ENCODE measurements around the gene ACTR5.

DNA sequence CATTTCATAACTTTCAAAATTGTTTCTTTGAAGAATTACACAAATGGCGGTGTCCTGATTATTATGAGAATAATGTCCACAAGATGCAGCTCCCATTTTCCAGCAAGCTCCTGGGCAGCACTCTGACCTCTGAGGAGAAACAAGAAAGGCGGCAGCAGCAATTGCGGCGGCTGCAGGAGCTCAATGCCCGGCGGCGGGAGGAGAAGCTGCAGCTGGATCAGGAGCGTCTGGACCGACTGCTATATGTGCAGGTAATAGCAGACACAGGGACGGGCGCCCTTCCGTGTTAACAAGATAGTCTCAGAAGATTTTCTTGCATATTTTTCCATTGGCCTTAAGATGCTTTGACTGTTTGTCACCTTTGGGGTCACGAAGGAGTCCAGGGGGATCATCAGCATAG, 6.7 kb downstream of the ACTR5 start:
- TF ChIP-seq, protein P1, sequence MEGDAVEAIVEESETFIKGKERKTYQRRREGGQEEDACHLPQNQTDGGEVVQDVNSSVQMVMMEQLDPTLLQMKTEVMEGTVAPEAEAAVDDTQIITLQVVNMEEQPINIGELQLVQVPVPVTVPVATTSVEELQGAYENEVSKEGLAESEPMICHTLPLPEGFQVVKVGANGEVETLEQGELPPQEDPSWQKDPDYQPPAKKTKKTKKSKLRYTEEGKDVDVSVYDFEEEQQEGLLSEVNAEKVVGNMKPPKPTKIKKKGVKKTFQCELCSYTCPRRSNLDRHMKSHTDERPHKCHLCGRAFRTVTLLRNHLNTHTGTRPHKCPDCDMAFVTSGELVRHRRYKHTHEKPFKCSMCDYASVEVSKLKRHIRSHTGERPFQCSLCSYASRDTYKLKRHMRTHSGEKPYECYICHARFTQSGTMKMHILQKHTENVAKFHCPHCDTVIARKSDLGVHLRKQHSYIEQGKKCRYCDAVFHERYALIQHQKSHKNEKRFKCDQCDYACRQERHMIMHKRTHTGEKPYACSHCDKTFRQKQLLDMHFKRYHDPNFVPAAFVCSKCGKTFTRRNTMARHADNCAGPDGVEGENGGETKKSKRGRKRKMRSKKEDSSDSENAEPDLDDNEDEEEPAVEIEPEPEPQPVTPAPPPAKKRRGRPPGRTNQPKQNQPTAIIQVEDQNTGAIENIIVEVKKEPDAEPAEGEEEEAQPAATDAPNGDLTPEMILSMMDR (IDR thresholded peaks at IDR 0.05 in 2 of 3, conservative IDR thresholded peaks at IDR 0.05 in 1 of 3; ENCODE audit: borderline replicate concordance in 1 of 3, insufficient read depth in 1 of 3, low read depth in 2 of 3, low read length in 2 of 3): no peak
- TF ChIP-seq POLR2A (IDR thresholded peaks at IDR 0.05; ENCODE audit: borderline replicate concordance, extremely low read depth, insufficient read depth, insufficient read length): no peak
- no peak for TF ChIP-seq CBX3 (IDR thresholded peaks at IDR 0.05; ENCODE audit: low read depth)
- no peak for TF ChIP-seq SP1 (IDR thresholded peaks at IDR 0.05; ENCODE audit: low read depth)
- TF ChIP-seq EGR1 (IDR thresholded peaks at IDR 0.05; ENCODE audit: low read depth): no peak
- TF ChIP-seq EZH2phosphoT487 (IDR thresholded peaks at IDR 0.05; ENCODE audit: borderline replicate concordance): no peak
- no peak for TF ChIP-seq TCF7L2 (IDR thresholded peaks at IDR 0.05; ENCODE audit: borderline replicate concordance, extremely low read depth, insufficient read depth, insufficient read length)
- no peak for TF ChIP-seq RAD21 (IDR thresholded peaks at IDR 0.05; ENCODE audit: low read depth)
- TF ChIP-seq ZFX (IDR thresholded peaks at IDR 0.05): no peak
- TF ChIP-seq POLR2AphosphoS5 (IDR thresholded peaks at IDR 0.05; ENCODE audit: low read depth, low read length): no peak
- TF ChIP-seq, protein P2, sequence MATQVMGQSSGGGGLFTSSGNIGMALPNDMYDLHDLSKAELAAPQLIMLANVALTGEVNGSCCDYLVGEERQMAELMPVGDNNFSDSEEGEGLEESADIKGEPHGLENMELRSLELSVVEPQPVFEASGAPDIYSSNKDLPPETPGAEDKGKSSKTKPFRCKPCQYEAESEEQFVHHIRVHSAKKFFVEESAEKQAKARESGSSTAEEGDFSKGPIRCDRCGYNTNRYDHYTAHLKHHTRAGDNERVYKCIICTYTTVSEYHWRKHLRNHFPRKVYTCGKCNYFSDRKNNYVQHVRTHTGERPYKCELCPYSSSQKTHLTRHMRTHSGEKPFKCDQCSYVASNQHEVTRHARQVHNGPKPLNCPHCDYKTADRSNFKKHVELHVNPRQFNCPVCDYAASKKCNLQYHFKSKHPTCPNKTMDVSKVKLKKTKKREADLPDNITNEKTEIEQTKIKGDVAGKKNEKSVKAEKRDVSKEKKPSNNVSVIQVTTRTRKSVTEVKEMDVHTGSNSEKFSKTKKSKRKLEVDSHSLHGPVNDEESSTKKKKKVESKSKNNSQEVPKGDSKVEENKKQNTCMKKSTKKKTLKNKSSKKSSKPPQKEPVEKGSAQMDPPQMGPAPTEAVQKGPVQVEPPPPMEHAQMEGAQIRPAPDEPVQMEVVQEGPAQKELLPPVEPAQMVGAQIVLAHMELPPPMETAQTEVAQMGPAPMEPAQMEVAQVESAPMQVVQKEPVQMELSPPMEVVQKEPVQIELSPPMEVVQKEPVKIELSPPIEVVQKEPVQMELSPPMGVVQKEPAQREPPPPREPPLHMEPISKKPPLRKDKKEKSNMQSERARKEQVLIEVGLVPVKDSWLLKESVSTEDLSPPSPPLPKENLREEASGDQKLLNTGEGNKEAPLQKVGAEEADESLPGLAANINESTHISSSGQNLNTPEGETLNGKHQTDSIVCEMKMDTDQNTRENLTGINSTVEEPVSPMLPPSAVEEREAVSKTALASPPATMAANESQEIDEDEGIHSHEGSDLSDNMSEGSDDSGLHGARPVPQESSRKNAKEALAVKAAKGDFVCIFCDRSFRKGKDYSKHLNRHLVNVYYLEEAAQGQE (IDR thresholded peaks at IDR 0.05; ENCODE audit: low read depth): no peak
- no peak for TF ChIP-seq YY1 (IDR thresholded peaks at IDR 0.05; ENCODE audit: extremely low read depth, insufficient replicate concordance, low read depth, low read length)
- TF ChIP-seq SRF (IDR thresholded peaks at IDR 0.05; ENCODE audit: low read depth): no peak
- TF ChIP-seq EZH2 (IDR thresholded peaks at IDR 0.05): no peak

Measured in HCT116 (cell line).